Left lung (tissue), 10 donors: ENCODE measurements around the gene PRTFDC1. TPM values are rescaled to one million over a fixed set of nuclear protein-coding genes. Genes with fewer than 3 reads are reported as not detected.

Experiments used
- ATAC-seq: fragments of 200-7000 bp; cut with Tn5 transposase; one replicate; pipeline ENCODE4 v1.9.1; 2020; ENCODE audit warnings: moderate library complexity
- DNase-seq, 4 donors: peaks; one replicate each; pipeline ENCODE4 v3.0.0-alpha.2; 2013 to 2020
- H3K27ac ChIP-seq, 2 donors: fragments of 200-600 bp; sonication (generic) in 1 of 2; one replicate each; pipeline versions ENCODE4 v1.5.0 to v1.8.0; 2020 to 2021
- H3K27me3 ChIP-seq, 2 donors: fragments of 200-600 bp; sonication (generic) in 1 of 2; one replicate each; pipeline versions ENCODE4 v1.5.0 to v1.8.0; 2020 to 2021
- H3K36me3 ChIP-seq, 2 donors: fragments of 200-600 bp; sonication (generic) in 1 of 2; one replicate each; pipeline versions ENCODE4 v1.5.0 to v1.8.0; 2020 to 2021
- H3K4me1 ChIP-seq, 2 donors: fragments of 200-600 bp; one replicate each; pipeline ENCODE4 v1.8.0; 2021
- H3K4me3 ChIP-seq, 2 donors: fragments of 200-600 bp; sonication (generic) in 1 of 2; one replicate each; pipeline versions ENCODE4 v1.5.0 to v1.8.0; 2020 to 2021; ENCODE audit warnings: mild to moderate bottlenecking in 1 of 2
- H3K9me3 ChIP-seq, 2 donors: fragments of 200-600 bp; sonication (generic) in 1 of 2; one replicate each; pipeline versions ENCODE4 v1.5.0 to v1.8.0; 2020 to 2021
- intact Hi-C, 2 donors: fragments of 100-400 bp; cut with DNase I; formaldehyde crosslinking; loops; one replicate each; pipeline versions ENCODE4 v1.11.2 to v1.14.2; 2022
- polyA plus RNA-seq, 6 donors: library from polyadenylated mRNA; unstranded; fragments of 120-200 nt; gene quantifications; one replicate each; pipeline ENCODE4 v1.2.1, GENCODE V29; 2013; ENCODE audit not compliant: insufficient read length in 6 of 6
- total RNA-seq, 2 donors: library from RNA; stranded (reverse); fragmentation: NEBNext Ultra II Directional; extraction: Animal tissue kit (Norgen Biotek cat#: 25700); gene quantifications; one replicate each; pipeline ENCODE4 v1.2.1, GENCODE V29; 2021
- TF ChIP-seq, protein P1 (sequence below), 2 donors: fragments of 200-600 bp; sonication (generic) in 1 of 2; IDR thresholded peaks; one replicate each; pipeline versions ENCODE4 v1.5.0 to v1.8.0; 2021; ENCODE audit warnings: antibody characterized with exemption in 2 of 2
- donor health status: DM: no; HTN: yes; CAD: no.
- donor health status: DM: no; HTN: no; CAD: no.

PRTFDC1 gene
- total and polyA plus RNA-seq, 8 donors, result 5.2 to 69.7 (median 49.5) TPM

DNA sequence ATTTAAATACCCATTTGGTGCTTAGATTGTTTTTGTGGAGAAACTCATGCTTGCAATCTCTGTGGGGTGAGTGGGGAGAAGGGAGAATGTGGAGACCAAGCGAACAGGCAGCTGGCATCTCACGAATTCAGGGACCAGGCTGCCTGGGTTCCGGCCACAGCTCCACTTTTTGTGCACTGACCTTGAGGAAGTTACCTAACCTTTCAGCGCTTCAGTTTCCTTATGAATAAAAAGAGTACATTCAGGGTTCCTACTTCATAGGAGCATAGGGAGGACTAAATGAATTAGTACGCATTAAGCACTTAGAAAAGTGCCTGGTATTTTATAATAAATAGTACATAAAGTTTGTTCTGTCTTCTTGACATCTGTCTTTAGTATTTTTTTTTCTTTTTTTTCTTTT, 72.5 kb downstream of the PRTFDC1 start:
- no peaks in the 10 kb centered on the region for H3K27me3 ChIP-seq
- TF ChIP-seq, protein P1, sequence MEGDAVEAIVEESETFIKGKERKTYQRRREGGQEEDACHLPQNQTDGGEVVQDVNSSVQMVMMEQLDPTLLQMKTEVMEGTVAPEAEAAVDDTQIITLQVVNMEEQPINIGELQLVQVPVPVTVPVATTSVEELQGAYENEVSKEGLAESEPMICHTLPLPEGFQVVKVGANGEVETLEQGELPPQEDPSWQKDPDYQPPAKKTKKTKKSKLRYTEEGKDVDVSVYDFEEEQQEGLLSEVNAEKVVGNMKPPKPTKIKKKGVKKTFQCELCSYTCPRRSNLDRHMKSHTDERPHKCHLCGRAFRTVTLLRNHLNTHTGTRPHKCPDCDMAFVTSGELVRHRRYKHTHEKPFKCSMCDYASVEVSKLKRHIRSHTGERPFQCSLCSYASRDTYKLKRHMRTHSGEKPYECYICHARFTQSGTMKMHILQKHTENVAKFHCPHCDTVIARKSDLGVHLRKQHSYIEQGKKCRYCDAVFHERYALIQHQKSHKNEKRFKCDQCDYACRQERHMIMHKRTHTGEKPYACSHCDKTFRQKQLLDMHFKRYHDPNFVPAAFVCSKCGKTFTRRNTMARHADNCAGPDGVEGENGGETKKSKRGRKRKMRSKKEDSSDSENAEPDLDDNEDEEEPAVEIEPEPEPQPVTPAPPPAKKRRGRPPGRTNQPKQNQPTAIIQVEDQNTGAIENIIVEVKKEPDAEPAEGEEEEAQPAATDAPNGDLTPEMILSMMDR (IDR thresholded peaks at IDR 0.05), result no peak
- DNase-seq, result no peak

DNA sequence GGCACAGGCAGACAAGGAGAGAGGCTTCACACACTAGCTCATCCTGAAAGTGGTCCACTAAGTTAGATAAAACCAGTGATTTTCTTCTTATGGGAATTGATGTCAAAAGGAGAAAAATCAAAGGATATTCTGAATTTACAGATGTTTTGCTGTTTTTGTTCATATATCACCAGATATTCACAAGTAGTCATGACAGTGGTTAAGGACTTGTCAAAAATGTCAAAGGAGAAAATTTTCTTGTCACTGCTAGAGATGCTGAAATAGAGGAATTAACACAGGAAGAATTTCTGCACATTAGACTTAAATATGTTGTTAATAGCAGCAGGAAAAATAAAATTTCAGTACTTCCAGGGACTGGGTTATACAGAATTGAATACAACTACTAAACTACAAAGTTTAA, 78.3 kb downstream of the PRTFDC1 start:
- TF ChIP-seq, protein P1 (IDR thresholded peaks at IDR 0.05), result no peak
- peaks cover 0 to 7% of the 10 kb centered on the region in 2 donors for H3K4me1 ChIP-seq
- no peaks in the 10 kb centered on the region for H3K36me3 ChIP-seq
- no peak for DNase-seq
- ATAC-seq, result no peak
- intact Hi-C loops, result no loop called here
- H3K4me3 ChIP-seq, result no peak overlapping the region
- peaks cover 0 to 8% of the 10 kb centered on the region in 2 donors for H3K9me3 ChIP-seq
- no peak overlapping the region for H3K27ac ChIP-seq
- no peaks in the 10 kb centered on the region for H3K27me3 ChIP-seq

More for the DNA sequence above, 72.5 kb downstream of the PRTFDC1 start:
- no peaks in the 10 kb centered on the region for H3K36me3 ChIP-seq
- no peak overlapping the region for H3K4me3 ChIP-seq
- no peak overlapping the region for H3K27ac ChIP-seq
- H3K9me3 ChIP-seq, result peaks cover 0 to 4% of the 10 kb centered on the region in 2 donors
- H3K4me1 ChIP-seq, result no peaks in the 10 kb centered on the region
- ATAC-seq, result no peak
- intact Hi-C loops, result no loop called here

DNA sequence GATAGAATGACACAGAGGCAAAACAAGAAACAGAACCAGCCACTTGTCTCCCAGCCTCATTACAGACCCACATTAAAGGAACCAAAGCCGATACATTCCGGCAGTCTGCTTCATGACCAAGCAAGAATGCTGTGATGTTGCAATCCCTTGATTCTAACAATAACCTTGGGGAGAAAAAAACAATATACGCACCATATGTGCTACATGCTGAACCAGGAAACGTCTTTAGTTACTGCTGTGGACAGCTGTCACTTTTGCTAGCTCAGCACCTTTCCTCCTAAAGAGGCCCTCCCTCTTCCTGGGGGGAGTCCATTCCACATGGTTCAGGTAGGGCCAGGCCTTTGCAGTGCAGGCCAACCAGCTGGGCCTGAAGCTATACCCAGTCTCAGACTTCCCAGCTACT, 79.1 kb downstream of the PRTFDC1 start:
- Histone ChIP-seq H3K27me3 (no peaks in the 10 kb centered on the region), H3K4me1 (peaks cover 0 to 7% of the 10 kb centered on the region in 2 donors), H3K4me3 (no peak overlapping the region), H3K9me3 (peaks cover 0 to 8% of the 10 kb centered on the region in 2 donors), H3K27ac (peak overlapping the region; percentile 41 to 72), H3K36me3 (no peaks in the 10 kb centered on the region)
- peak in 2 of 4 donors; percentile 68 to 78 for DNase-seq
- intact Hi-C loops, result no loop called here
- TF ChIP-seq, protein P1 (IDR thresholded peaks at IDR 0.05), result no peak
- ATAC-seq, result peak; percentile 76

DNA sequence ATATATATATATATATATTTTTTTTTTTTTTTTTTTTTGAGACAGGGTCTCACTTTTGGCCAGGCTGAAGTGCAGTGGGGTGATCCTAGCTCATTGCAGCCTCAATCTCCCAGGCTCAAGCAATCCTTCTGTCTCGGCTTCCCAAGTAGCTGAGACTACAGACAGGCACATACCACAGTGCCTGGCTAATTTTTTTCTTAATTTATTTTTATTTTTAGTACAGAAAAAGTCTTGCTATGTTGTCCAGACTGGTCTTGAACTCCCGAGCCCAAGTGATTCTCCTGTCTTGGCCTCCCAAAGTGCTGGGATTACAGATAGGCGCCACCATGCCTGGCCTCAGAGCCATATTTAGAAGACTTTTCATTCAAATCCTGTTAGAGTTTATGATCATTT, 79.6 kb downstream of the PRTFDC1 start:
- H3K9me3 ChIP-seq, result peaks cover 0 to 8% of the 10 kb centered on the region in 2 donors
- no peak for DNase-seq
- H3K27ac ChIP-seq, result peak overlapping the region; percentile 41 to 72
- TF ChIP-seq, protein P1 (IDR thresholded peaks at IDR 0.05), result no peak
- no peak overlapping the region for H3K4me3 ChIP-seq
- H3K4me1 ChIP-seq, result peaks cover 0 to 7% of the 10 kb centered on the region in 2 donors
- intact Hi-C loops, result no loop called here
- no peaks in the 10 kb centered on the region for H3K36me3 ChIP-seq
- no peak for ATAC-seq
- no peaks in the 10 kb centered on the region for H3K27me3 ChIP-seq

DNA sequence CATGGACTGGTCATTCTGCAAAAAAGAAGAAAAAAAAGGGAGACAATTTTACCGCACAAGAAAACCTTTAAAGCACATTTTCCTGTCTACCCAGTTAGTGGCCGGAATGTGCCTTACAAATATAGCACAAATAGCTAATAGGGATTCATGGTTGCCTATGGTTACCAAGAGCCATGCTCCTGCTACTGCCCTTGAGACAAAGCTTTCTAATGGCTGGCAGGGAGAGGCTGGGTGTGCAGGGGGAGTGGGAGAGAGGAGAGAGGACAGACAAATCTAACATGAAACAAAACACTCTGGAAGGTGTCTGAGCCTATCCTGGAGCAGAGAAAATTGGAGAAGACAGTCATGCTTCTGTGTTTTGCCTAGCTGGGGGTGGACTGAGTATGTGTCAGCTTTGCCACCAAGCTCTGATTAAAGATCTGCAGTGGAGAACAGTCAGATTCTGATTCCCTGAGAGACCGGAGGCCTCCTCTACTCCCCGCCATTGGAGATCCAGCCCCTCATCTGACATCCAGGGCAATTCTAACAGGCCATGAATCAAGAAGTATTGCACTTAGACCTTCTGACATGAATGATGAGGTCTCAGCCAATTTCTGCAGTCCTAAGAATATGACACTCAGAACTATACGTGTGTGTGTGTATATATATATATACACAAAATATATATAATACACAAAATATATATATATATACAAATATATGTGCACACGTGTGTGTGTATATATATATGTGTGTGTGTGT, 80.2 kb downstream of the PRTFDC1 start:
- no peaks in the 10 kb centered on the region for H3K36me3 ChIP-seq
- peaks cover 0 to 8% of the 10 kb centered on the region in 2 donors for H3K9me3 ChIP-seq
- H3K27me3 ChIP-seq, result no peaks in the 10 kb centered on the region
- no peak for ATAC-seq
- intact Hi-C loops, result no loop called here
- peaks cover 0 to 7% of the 10 kb centered on the region in 2 donors for H3K4me1 ChIP-seq
- peak in 1 of 4 donors; percentile 47 for DNase-seq
- no peak overlapping the region for H3K27ac ChIP-seq
- TF ChIP-seq, protein P1 (IDR thresholded peaks at IDR 0.05), result no peak
- no peak overlapping the region for H3K4me3 ChIP-seq
